H1 (cell line): Measurements from ENCODE around the gene USP24. TPM values are rescaled to one million over a fixed set of nuclear protein-coding genes. Genes with fewer than 3 reads are reported as not detected.

Experiments used
- CTCF ChIA-PET: fragments of 300-600 bp; sonication (Branson Sonifier 250); formaldehyde crosslinking; loops from one replicate; lab custom pipeline; 2021; ENCODE audit not compliant: partially characterized antibody; lab: Charles Lee
- POLR2A ChIA-PET: fragments of 300-600 bp; sonication (Branson Sonifier 250); formaldehyde crosslinking; loops from one replicate; lab custom pipeline; 2021; ENCODE audit warnings: inconsistent platforms; ENCODE audit not compliant: partially characterized antibody; lab: Charles Lee
- DNase-seq, 2 experiments: peaks; one replicate each; pipeline versions ENCODE4 v3.0.0 to v3.0.0-alpha.2; 2010 to 2022; ENCODE audit warnings: low spot score in 2 of 2, low read depth in 1 of 2, mixed read lengths in 1 of 2
- FAIRE-seq: peaks from 2 replicates; lab custom pipeline; 2011; peaks lifted over from hg19 to GRCh38; lab: Jason Lieb, UNC
- H2AFZ ChIP-seq: 2 replicates; pipeline ENCODE4 v1.8.1; 2012; ENCODE audit warnings: low read length, inconsistent platforms
- H2AK5ac ChIP-seq: 2 replicates; pipeline ENCODE4 v1.6.1; 2013; ENCODE audit warnings: low read depth, low read length
- H2BK120ac ChIP-seq: replicated peaks from 2 replicates; pipeline ENCODE3; 2013; ENCODE audit warnings: low read depth, low read length, inconsistent platforms
- H2BK12ac ChIP-seq: 2 replicates; pipeline ENCODE4 v1.6.1; 2013; ENCODE audit warnings: low read depth, low read length
- H2BK15ac ChIP-seq: 2 replicates; pipeline ENCODE4 v1.6.1; 2013; ENCODE audit warnings: low read length
- H2BK20ac ChIP-seq: 2 replicates; pipeline ENCODE4 v1.6.1; 2013; ENCODE audit warnings: low read length
- H2BK5ac ChIP-seq: 2 replicates; pipeline ENCODE4 v1.6.1; 2013; ENCODE audit warnings: low read depth, low read length
- H3K14ac ChIP-seq: 2 replicates; pipeline ENCODE4 v1.6.1; 2013; ENCODE audit warnings: inconsistent platforms; ENCODE audit not compliant: insufficient read length
- H3K18ac ChIP-seq: 2 replicates; pipeline ENCODE4 v1.6.1; 2013; ENCODE audit warnings: low read length; ENCODE audit errors: extremely low read depth
- H3K23ac ChIP-seq: 2 replicates; pipeline ENCODE4 v1.6.1; 2013; ENCODE audit warnings: inconsistent platforms; ENCODE audit not compliant: insufficient read length
- H3K23me2 ChIP-seq: 2 replicates; pipeline ENCODE4 v1.6.1; 2013; ENCODE audit warnings: low read depth, low read length
- H3K27ac ChIP-seq: 2 replicates; pipeline ENCODE4 v1.6.1; 2011; ENCODE audit warnings: low read depth, low read length, inconsistent platforms
- H3K27me3 ChIP-seq, 4 experiments: replicated peaks in 1 of 4; 1 replicate in 1 of 4; 2 replicates in 3 of 4; pipeline versions ENCODE4 v1.6.1 to v1.8.1; 2011 to 2013; ENCODE audit warnings: low read length in 3 of 4, mild to moderate bottlenecking in 3 of 4, inconsistent platforms in 2 of 4, mixed read lengths in 2 of 4, moderate library complexity in 1 of 4; ENCODE audit not compliant: control insufficient read depth in 3 of 4, insufficient read depth in 3 of 4; ENCODE audit errors: extremely low read depth in 1 of 4
- H3K36me3 ChIP-seq, 4 experiments: 2 replicates each; pipeline versions ENCODE4 v1.6.1 to v1.8.1; 2011 to 2013; ENCODE audit warnings: mild to moderate bottlenecking in 4 of 4, low read length in 3 of 4, moderate library complexity in 2 of 4, control low read depth in 1 of 4, inconsistent platforms in 1 of 4; ENCODE audit not compliant: insufficient read depth in 4 of 4, control insufficient read depth in 2 of 4
- H3K4ac ChIP-seq: replicated peaks from 2 replicates; pipeline ENCODE3; 2013; ENCODE audit warnings: low read length, low read depth, mixed read lengths, inconsistent platforms; ENCODE audit not compliant: insufficient read length
- H3K4me1 ChIP-seq, 4 experiments: replicated peaks in 1 of 4; 1 replicate in 1 of 4; 2 replicates in 3 of 4; pipeline versions ENCODE4 v1.6.1 to v1.8.1; 2011 to 2013; ENCODE audit warnings: low read length in 3 of 4, inconsistent platforms in 2 of 4, mixed read lengths in 1 of 4; ENCODE audit not compliant: insufficient read depth in 4 of 4, control insufficient read depth in 3 of 4
- H3K4me2 ChIP-seq, 2 experiments: 2 replicates each; pipeline versions ENCODE4 v1.6.1 to v1.8.1; 2011 to 2013; ENCODE audit warnings: low read depth in 2 of 2, low read length in 2 of 2, control low read depth in 1 of 2, inconsistent platforms in 1 of 2, mild to moderate bottlenecking in 1 of 2; ENCODE audit not compliant: insufficient read depth in 1 of 2
- H3K4me3 ChIP-seq, 4 experiments: fragments of 200-600, 300-600 bp in 1 of 4; sonication (generic), shearing (Covaris generic), sonication (Bioruptor Twin) in 1 of 4; 2 replicates each; pipeline versions ENCODE4 v1.5.1 to v1.8.1; 2011 to 2016; ENCODE audit warnings: low read length in 4 of 4, low read depth in 3 of 4, control low read depth in 2 of 4, inconsistent platforms in 2 of 4, mild to moderate bottlenecking in 2 of 4, mixed read lengths in 1 of 4, moderate library complexity in 1 of 4; ENCODE audit not compliant: insufficient read depth in 2 of 4; ENCODE audit errors: extremely low read depth in 1 of 4
- H3K56ac ChIP-seq: replicated peaks from 2 replicates; pipeline ENCODE3; 2013; ENCODE audit warnings: low read depth, mild to moderate bottlenecking, mixed read lengths, low read length, inconsistent platforms; ENCODE audit not compliant: insufficient read length
- H3K79me1 ChIP-seq: 2 replicates; pipeline ENCODE4 v1.6.1; 2013; ENCODE audit warnings: low read depth, low read length, control low read depth
- H3K79me2 ChIP-seq, 2 experiments: 2 replicates each; pipeline versions ENCODE4 v1.6.1 to v1.8.1; 2012 to 2013; ENCODE audit warnings: low read length in 2 of 2, mild to moderate bottlenecking in 2 of 2, inconsistent platforms in 1 of 2; ENCODE audit not compliant: insufficient read depth in 2 of 2, control insufficient read depth in 1 of 2
- H3K9ac ChIP-seq, 4 experiments: replicated peaks in 1 of 4; 1 replicate in 1 of 4; 2 replicates in 3 of 4; pipeline versions ENCODE4 v1.6.1 to v1.8.1; 2011 to 2013; ENCODE audit warnings: low read depth in 3 of 4, low read length in 3 of 4, control low read depth in 2 of 4, mild to moderate bottlenecking in 2 of 4, moderate library complexity in 2 of 4, inconsistent platforms in 1 of 4; ENCODE audit errors: extremely low read depth in 1 of 4
- H3K9me3 ChIP-seq, 2 experiments: 2 replicates each; pipeline versions ENCODE4 v1.6.1 to v1.8.1; 2012 to 2013; ENCODE audit warnings: mild to moderate bottlenecking in 2 of 2, moderate library complexity in 2 of 2, control low read depth in 1 of 2, inconsistent platforms in 1 of 2, low read depth in 1 of 2, low read length in 1 of 2, mixed read lengths in 1 of 2; ENCODE audit not compliant: insufficient read depth in 2 of 2
- H4K20me1 ChIP-seq, 2 experiments: replicated peaks in 1 of 2; 2 replicates each; pipeline versions ENCODE3 to v1.8.1; 2011 to 2013; ENCODE audit warnings: inconsistent platforms in 2 of 2, low read length in 2 of 2, mild to moderate bottlenecking in 1 of 2; ENCODE audit not compliant: insufficient read depth in 2 of 2, control insufficient read depth in 1 of 2
- H4K5ac ChIP-seq: 2 replicates; pipeline ENCODE4 v1.6.1; 2013; ENCODE audit warnings: low read length, low read depth, mixed read lengths, inconsistent platforms; ENCODE audit not compliant: insufficient read length
- H4K8ac ChIP-seq: 2 replicates; pipeline ENCODE4 v1.8.0; 2013; ENCODE audit warnings: mild to moderate bottlenecking, moderate library complexity, low read length, inconsistent platforms; ENCODE audit not compliant: insufficient read depth; ENCODE audit errors: extremely low read depth
- H4K91ac ChIP-seq: replicated peaks from 2 replicates; pipeline ENCODE3; 2013; ENCODE audit warnings: low read length, mixed read lengths, inconsistent platforms; ENCODE audit not compliant: insufficient read length
- CBX5 ChIP-seq: fragments of 300-800, 300-1000 bp; sonication (generic); IDR thresholded peaks from 2 replicates; pipeline ENCODE4 v1.7.1; 2016; ENCODE audit warnings: antibody characterized with exemption, low read length, low read depth
- GTF2F1 ChIP-seq: IDR thresholded peaks from 2 replicates; pipeline ENCODE4 v1.6.1; 2012; ENCODE audit warnings: low read depth, low read length, improper control_type of control experiment, borderline replicate concordance
- HDAC6 ChIP-seq: IDR thresholded peaks from one replicate; pipeline ENCODE4 v1.7.1; 2012; ENCODE audit warnings: low read depth, mild to moderate bottlenecking, inconsistent platforms, low read length, moderate library complexity
- JUN ChIP-seq: IDR thresholded peaks from 2 replicates; pipeline ENCODE4 v1.6.1; 2011; ENCODE audit warnings: low read depth, mild to moderate bottlenecking, improper control_type of control experiment, low read length
- NANOG ChIP-seq: IDR thresholded peaks from 2 replicates; pipeline ENCODE4 v1.6.1; 2011; ENCODE audit warnings: low read length, low read depth, mild to moderate bottlenecking, inconsistent platforms; ENCODE audit not compliant: insufficient read depth, poor library complexity, severe bottlenecking
- RAD21 ChIP-seq, 2 experiments: IDR thresholded peaks in 1 of 2; conservative IDR thresholded peaks in 1 of 2; 2 replicates each; pipeline ENCODE4 v1.6.1; 2011; ENCODE audit warnings: low read depth in 2 of 2, low read length in 2 of 2, improper control_type of control experiment in 1 of 2, inconsistent platforms in 1 of 2, mild to moderate bottlenecking in 1 of 2, moderate library complexity in 1 of 2
- SP1 ChIP-seq: IDR thresholded peaks from 2 replicates; pipeline ENCODE4 v1.6.1; 2011; ENCODE audit warnings: low read depth, low read length
- SP4 ChIP-seq: IDR thresholded peaks from 2 replicates; pipeline ENCODE4 v1.6.1; 2012; ENCODE audit warnings: low read length, inconsistent platforms
- TAF1 ChIP-seq: IDR thresholded peaks from 2 replicates; pipeline ENCODE4 v1.6.1; 2011; ENCODE audit warnings: mild to moderate bottlenecking, low read depth, low read length
- TBP ChIP-seq: IDR thresholded peaks from 2 replicates; pipeline ENCODE4 v1.6.1; 2011; ENCODE audit warnings: low read depth, low read length, improper control_type of control experiment
- TEAD4 ChIP-seq: IDR thresholded peaks from 2 replicates; pipeline ENCODE4 v1.6.1; 2012; ENCODE audit warnings: low read depth, low read length, inconsistent platforms, mixed read lengths
- WGBS, 2 experiments: shearing (Covaris generic) in 1 of 2; methylation state at CpG; one replicate each; pipeline versions ENCODE4 v1.1.6 to v1.1.7; 2013 to 2015; ENCODE audit warnings: low lambda C conversion rate in 2 of 2, mixed read lengths in 2 of 2, inconsistent platforms in 1 of 2, low coverage in 1 of 2, missing lambda C conversion rate in 1 of 2; ENCODE audit not compliant: insufficient replicate concordance in 2 of 2, insufficient coverage in 1 of 2, insufficient read length in 1 of 2; ENCODE audit errors: extremely low coverage in 1 of 2, missing lambda C conversion rate in 1 of 2; 5-methylcytosine and 5-hydroxymethylcytosine counted together
- polyA plus RNA-seq, 7 experiments: library from polyadenylated mRNA; depleted of rRNA in 3 of 7; stranded (reverse) in 5 of 7; unstranded in 2 of 7; fragments of >200 nt in 5 of 7; fragments of 200-250 nt in 2 of 7; gene quantifications; 1 replicate in 5 of 7; 2 replicates in 1 of 7; 4 replicates in 1 of 7; pipeline versions ENCODE4 v1.2.1 to v1.2.3, GENCODE V29; 2011 to 2013; ENCODE audit warnings: missing spikeins in 2 of 7, mixed read lengths in 2 of 7
- total RNA-seq: library from RNA; stranded (reverse); fragmentation: NEBNext Ultra II Directional; extraction: Animal tissue kit (Norgen Biotek cat#: 25700); gene quantifications from 2 replicates; pipeline ENCODE4 v1.2.1, GENCODE V29; 2021

The USP24 gene
- total and polyA plus RNA-seq, 2 of the 8 experiments (the other 6 are each of a cell fraction or from before 2014, with no cell fraction given) = 11.1 to 34.6 TPM

DNA sequence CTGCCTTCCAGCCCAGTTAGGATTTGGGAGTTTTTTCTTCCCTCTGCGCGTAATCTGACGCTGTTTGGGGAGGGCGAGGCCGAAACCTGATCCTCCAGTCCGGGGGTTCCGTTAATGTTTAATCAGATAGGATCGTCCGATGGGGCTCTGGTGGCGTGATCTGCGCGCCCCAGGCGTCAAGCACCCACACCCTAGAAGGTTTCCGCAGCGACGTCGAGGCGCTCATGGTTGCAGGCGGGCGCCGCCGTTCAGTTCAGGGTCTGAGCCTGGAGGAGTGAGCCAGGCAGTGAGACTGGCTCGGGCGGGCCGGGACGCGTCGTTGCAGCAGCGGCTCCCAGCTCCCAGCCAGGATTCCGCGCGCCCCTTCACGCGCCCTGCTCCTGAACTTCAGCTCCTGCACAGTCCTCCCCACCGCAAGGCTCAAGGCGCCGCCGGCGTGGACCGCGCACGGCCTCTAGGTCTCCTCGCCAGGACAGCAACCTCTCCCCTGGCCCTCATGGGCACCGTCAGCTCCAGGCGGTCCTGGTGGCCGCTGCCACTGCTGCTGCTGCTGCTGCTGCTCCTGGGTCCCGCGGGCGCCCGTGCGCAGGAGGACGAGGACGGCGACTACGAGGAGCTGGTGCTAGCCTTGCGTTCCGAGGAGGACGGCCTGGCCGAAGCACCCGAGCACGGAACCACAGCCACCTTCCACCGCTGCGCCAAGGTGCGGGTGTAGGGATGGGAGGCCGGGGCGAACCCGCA is 175.7 kb downstream of the USP24 start, which contains the start of gene PCSK9:
Gene PCSK9, plus strand, starts transcription at position 207 of the 741 bp plus-strand sequence. Its CDS starts 290 bp downstream, at position 497.
- CTCF ChIA-PET = interaction anchor here (0.9 to 1.9 kb wide), 4 partner anchors 10 to 230 kb away, joined by 3 to 9 read pairs (median 3); no protein-coding TSS in a partner anchor
- peaks cover 9 to 39% (median 37%) of the 10 kb centered on the region in 4 experiments for H3K27me3 ChIP-seq
- FAIRE-seq = no peak
- TF ChIP-seq SP1 = no peak
- TF ChIP-seq TAF1 = 0 out of 2 replicates have a peak, but pooled peaks have one; percentile 46
- no peak for TF ChIP-seq HDAC6
- no peak for TF ChIP-seq TBP
- no peak for TF ChIP-seq TEAD4
- TF ChIP-seq RAD21 (IDR thresholded peaks at IDR 0.05 in 1 of 2, conservative IDR thresholded peaks at IDR 0.05 in 1 of 2; ENCODE audit: low read depth in 2 of 2, low read length in 2 of 2) = no peak
- no peak for TF ChIP-seq SP4
- TF ChIP-seq NANOG = no peak
- TF ChIP-seq JUN = no peak
- no peak for TF ChIP-seq GTF2F1
- no peak for TF ChIP-seq CBX5

More for the DNA sequence above, 175.7 kb downstream of the USP24 start, which contains the start of gene PCSK9:
- H3K9ac ChIP-seq = peak within 1 kb of the TSS in 2 of 4 experiments; percentile 16 to 36; a peak in 3 of 7 replicates
- peaks cover 0 to 12% of the 10 kb centered on the region in 2 experiments for H4K20me1 ChIP-seq
- no peak within 1 kb of the TSS for H3K4ac ChIP-seq
- H2BK20ac ChIP-seq = peak within 1 kb of the TSS; percentile 16; the same call in 1 of the 2 replicates
- no peak within 1 kb of the TSS for H3K27ac ChIP-seq
- 2% methylated on average over 46 of the region's 67 CpGs; no CpG with 5 or more reads in 1 of the 2 experiments for WGBS, 2 experiments
- H3K23me2 ChIP-seq = peaks cover 13% of the 10 kb centered on the region; the same call in 1 of the 2 replicates
- H4K5ac ChIP-seq = no peak within 1 kb of the TSS
- H2BK12ac ChIP-seq = peak within 1 kb of the TSS; percentile 95; the same call in 1 of the 2 replicates
- peak within 1 kb of the TSS; percentile 62 for H4K8ac ChIP-seq
- peak within 1 kb of the TSS; percentile 77; the same call in 1 of the 2 replicates for H2AFZ ChIP-seq
- peaks cover 0 to 13% (median 9%) of the 10 kb centered on the region in 4 experiments; a peak in 6 of 7 replicates for H3K4me1 ChIP-seq
- H3K79me1 ChIP-seq = no peaks in the 10 kb centered on the region; the same call in none of the 2 replicates
- peaks cover 6 to 16% of the 10 kb centered on the region in 2 experiments; a peak in 2 of 4 replicates for H3K79me2 ChIP-seq
- peak within 1 kb of the TSS; percentile 48 to 65 (median 56) for H3K4me3 ChIP-seq
- no peak within 1 kb of the TSS for H3K23ac ChIP-seq
- peak in 1 of 2 experiments; percentile 84 for DNase-seq
- no peak within 1 kb of the TSS for H2BK120ac ChIP-seq
- POLR2A ChIA-PET = interaction anchor here (1.1 kb wide), 1 partner anchor 22 kb away, joined by 4 read pairs; no protein-coding TSS in a partner anchor
- peak within 1 kb of the TSS; percentile 89 to 99 for H3K4me2 ChIP-seq
- no peaks in the 10 kb centered on the region for H3K9me3 ChIP-seq
- no peak within 1 kb of the TSS for H2AK5ac ChIP-seq
- no peak within 1 kb of the TSS for H3K14ac ChIP-seq
- H3K18ac ChIP-seq = peak within 1 kb of the TSS; percentile 96; the same call in 1 of the 2 replicates
- peak within 1 kb of the TSS; percentile 22 for H3K56ac ChIP-seq
- H3K36me3 ChIP-seq = peaks cover 0 to 5% (median 0%) of the 10 kb centered on the region in 4 experiments; a peak in 1 of 8 replicates
- peak within 1 kb of the TSS; percentile 37; the same call in 1 of the 2 replicates for H2BK5ac ChIP-seq
- peak within 1 kb of the TSS; percentile 76; the same call in 1 of the 2 replicates for H2BK15ac ChIP-seq
- peak within 1 kb of the TSS; percentile 66 for H4K91ac ChIP-seq
